Testis (tissue), 2 donors: ENCODE data around the gene SYCE3.

Experiments
- CTCF ChIP-seq, 3 experiments: fragments of 450-650 bp in 2 of 3; fragments of 200-600 bp in 1 of 3; sonication (generic) in 1 of 3; IDR thresholded peaks; one replicate each; pipeline ENCODE4 v1.5.1; 2016 to 2019; ENCODE audit warnings: antibody characterized with exemption in 3 of 3, mild to moderate bottlenecking in 2 of 3, moderate library complexity in 1 of 3
- POLR2A ChIP-seq: fragments of 450-650 bp; IDR thresholded peaks from one replicate; pipeline ENCODE4 v1.6.1; 2017; ENCODE audit warnings: antibody characterized with exemption, mild to moderate bottlenecking, moderate library complexity

GRCh38 chr22:50583294-50583861, 20.7 kb upstream of the SYCE3 start:
- TF ChIP-seq POLR2A = no peak
- no peak for TF ChIP-seq CTCF (IDR thresholded peaks at IDR 0.05)
